GM21786 (cell line): ENCODE results near the gene CIRBP.

ENCODE experiments used
- ATAC-seq: cut with Tn5 transposase; IDR thresholded peaks from one replicate; pipeline ENCODE4 v1.9.1; 2021; ENCODE audit not compliant: unreplicated experiment

CIRBP gene

DNA sequence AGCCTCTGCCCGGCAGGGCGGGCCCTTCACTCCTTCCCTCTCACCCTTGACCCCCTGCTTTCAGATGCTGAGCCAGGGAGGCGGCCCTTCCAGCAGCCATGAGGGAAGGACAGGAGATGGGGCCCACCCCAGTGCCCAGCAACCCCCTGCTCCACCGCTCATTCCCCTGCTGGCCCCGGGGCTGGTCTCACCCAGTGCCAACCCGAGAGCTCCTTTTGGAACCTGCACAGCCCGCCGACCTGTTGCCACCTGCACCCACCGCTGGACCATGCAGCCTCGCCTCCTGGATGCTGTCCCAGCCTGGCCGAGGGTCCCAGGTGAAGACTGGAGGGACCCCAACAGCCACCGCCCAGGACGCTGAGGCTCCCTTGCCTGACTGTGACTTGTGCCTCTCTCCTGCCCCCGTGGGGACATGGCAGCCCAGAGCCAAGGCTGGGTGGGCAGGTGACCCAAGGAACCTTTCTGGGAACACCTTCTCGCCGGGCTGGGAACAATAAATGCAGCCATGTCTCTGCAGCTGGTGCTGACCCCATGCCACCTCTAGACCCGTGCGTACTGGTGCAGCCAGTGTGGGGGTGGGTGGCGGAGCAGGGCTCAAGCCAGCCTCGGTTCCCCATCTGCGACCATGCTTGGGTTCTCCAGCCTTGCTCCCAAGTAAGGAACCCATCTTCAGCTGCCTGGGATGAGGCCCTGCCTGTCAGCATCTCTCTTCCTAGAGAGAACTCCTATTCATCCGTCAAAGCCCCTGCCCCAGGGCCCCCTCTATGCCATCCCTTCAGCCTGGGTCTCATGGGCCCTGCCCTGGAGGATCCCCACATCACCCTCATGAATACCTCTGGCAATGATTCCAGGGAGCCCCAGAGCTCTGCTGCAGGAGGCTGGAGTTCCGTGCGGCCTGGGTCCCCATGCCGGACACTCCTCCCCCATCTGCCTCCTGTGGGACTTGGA, 9.9 kb downstream of the CIRBP start:
- no peak for ATAC-seq

DNA sequence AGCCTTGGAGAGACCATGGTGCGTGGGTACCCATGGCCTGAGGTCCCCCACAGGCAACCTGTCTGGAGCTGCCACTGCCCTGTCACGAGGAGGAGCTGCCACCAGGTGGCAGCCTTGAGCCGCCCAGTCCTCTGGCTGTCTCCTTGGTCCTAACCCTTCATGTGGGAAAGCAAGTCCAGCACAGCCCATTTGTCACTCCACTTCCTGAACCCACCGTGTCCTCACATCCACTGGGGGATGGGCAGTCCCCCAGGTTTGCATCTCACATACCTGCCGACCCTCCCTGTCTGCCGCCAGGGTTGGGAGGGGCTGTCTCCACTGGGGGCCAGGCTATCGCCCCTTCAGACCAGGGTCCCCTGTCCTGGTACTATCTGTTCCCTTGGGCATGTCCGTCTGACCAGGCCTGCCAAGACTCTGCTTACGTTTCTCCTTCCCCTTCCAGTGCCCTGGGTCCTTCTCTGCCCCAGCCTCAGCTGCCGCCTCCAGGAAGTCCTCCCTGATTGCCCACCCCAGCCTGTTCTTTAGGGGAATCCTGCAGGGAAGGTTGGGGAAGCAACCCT, 10.7 kb downstream of the CIRBP start:
- ATAC-seq: no peak

DNA sequence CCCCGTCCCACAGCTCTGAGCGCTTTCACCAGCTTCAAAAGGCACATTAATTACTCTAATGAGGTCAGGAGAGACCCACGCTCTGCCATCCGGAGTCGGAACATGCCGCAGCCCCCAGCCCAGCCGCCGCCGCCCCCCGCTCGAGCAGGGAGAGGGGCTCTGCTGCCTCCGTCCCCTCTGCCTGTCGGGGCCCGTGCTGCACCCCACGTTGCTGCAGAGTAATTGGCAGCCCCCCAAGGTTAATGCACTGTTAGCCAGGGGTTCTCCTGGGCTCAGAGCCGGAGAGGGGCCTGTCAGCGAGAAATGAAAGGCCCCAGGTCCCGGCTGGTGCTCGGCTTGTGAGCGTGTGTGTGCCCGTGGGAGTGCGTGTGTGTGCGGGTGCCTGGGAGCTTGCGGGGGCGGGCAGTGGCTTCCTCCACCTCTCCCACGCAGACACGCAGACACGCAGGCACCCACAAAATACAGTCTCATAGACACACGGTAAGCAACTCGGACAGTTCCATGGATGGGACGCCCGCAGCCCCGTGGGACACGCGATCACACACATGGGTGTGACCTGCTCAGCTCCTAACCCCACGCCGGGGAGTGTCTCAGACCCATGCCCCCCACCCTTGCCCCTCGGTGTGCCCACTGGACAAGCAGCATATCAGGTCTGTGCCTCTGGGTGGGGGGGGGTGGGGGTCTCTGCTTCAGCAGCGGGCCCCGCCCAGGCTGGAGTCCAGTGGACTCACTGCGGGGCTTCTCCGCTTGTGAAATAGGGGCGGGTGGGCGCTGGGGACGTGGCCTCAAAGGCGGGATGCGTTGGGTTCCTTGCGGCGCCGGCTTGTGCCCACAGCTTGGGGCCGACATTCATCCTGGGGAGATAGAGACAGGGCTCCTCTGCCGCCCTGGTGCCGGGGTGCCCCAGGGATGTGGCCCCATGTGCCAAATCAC, 11.8 kb downstream of the CIRBP start:
- ATAC-seq: no peak

DNA sequence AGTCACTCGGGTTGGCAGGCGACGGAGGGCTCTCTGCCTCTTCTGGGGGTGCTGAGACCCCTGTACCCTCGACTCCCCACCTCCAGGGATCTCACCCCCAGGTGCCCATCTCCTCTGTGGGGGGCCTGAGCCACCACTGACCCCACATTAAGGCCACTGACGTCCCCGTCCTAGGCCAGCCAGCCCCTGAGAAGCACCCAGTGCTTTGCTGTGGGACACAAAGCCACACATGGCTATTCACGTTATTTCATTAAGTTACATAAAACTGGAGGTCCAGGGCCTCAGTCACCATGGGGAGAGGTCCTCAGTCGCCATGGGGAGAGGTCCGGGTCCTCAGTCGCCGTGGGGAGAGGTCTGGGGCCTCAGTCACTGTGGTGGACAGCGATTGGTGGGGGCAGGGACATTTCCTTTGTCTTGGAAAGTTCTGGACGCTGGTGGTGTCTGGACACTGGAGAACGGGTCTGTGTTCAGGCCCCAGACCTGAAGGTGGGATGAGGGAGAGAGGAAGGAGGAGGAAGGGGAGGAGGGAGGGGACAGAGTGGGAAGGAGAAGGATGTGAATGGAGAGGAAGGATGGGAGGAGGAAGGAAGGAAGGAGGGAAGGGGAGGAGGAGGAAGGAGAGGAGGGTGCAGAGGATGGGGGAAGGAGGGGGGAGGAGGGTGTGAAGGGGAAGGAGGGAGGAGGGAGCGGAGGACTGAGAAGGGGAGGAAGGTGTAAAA, 12.6 kb downstream of the CIRBP start:
- no peak for ATAC-seq

DNA sequence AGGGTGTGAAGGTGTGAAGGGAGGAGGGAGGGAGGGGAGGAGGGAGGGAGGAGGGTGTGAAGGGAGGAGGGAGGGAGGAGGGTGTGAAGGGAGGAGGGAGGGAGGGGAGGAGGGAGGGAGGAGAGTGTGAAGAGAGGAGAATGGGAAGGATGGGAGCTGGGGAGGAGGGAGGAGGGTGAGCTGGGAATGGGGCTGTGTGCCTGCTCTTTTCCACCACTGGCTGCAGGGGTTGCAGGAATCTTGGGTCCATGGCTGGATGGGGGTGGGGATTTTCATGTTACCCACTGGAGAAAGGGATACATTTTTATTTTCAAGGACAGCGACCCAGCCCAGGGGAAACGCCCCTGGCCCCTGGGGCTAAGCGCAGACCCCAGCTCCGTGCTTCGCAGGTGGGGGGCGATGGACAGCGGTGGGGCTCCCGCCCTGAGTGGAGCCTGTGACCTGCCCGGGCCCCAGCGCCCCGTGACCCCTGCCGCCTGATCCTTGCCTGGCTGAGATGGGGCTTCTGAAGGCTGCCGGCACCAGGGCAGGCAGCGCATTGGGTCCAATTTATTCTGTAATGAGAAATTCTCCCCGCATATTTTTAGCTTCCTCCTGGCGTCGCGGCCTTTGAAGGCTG, 13.6 kb downstream of the CIRBP start:
- no peak for ATAC-seq

DNA sequence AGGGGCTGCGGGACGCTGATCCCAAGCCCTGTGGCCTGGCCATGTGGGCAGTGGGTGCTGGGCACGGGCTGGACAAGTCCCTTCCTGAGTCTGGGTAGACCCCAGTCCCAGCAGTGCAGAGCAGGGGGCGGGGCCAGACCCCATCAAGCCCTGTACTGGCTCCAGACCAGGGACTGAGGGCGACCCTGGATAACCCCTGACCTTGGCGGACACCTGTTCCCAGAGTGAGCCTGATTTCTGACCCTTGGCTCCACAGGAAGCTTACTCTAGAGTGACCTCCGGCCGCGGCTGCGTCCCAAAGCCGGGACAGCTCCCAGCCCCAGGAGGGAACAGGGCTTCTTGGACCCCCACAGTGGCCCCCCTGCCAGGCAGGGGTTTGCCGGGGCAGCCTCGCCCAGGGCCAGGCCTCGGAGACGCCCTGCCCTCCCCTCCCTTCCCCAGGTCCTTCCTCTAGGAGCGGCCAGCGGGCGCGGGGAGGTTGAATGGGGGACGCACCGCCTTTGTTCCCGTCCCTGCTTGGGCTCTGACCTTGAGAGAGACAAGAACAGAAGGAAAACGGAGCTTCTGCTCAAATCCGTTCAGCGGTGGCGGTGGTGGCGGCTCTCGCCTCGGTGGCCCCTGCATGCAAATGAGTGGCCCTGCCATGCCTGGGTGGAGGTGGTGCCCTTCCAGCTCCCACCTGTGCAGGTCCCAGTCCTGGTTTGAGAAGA, 14.2 kb downstream of the CIRBP start:
- no peak for ATAC-seq

DNA sequence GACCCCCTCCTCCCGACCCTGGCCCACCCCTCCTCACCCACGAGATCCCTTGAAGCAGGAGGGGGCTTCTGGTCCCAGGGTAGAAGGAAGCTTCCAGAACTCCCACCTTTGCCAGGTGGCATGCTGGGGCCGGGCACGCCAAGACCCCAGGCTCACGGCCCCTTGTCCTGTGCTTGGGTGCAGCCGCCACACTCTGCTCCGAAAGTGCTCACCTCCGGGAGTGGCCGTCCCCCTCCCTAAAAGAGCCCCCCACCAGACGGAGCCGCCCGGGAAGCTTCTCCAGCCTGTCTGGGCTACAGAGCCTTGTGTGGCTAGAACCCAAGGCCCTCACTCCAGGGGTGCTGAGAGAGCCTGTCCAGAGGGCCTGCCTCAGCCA, 14.8 kb downstream of the CIRBP start:
- no peak for ATAC-seq

DNA sequence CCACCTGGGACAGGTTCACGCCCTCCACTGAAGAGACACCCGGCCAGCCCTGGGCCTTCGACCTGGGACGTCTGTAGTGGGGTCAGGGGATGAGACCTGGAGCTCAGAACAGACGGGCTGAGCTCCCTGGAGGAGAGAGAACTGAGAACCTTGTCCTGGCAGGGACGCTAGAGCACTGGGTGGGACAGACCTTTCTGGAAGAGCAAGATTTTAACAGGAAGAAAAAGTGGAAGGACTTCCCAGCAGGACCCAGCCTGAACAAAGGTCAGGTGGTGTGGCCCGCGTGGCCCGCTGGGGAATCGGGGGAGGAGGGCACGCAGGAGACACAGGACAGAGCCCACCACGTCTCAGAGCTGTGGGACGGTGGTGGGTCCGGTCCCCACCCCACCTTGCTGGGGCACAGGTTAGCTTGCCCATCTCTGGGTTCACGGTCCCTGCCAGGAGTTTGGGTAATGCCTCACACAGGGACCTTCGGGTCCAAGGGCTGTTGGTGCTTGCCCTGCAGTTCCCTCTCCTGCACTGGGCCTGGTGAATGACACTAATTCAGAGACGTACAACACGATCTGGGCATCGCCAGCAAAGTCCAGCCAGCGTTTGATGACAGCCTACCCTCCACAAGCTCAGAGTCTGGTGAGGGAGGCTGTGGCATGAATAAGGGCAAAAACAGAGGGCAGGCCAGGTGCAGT, 15.3 kb downstream of the CIRBP start:
- ATAC-seq: no peak

DNA sequence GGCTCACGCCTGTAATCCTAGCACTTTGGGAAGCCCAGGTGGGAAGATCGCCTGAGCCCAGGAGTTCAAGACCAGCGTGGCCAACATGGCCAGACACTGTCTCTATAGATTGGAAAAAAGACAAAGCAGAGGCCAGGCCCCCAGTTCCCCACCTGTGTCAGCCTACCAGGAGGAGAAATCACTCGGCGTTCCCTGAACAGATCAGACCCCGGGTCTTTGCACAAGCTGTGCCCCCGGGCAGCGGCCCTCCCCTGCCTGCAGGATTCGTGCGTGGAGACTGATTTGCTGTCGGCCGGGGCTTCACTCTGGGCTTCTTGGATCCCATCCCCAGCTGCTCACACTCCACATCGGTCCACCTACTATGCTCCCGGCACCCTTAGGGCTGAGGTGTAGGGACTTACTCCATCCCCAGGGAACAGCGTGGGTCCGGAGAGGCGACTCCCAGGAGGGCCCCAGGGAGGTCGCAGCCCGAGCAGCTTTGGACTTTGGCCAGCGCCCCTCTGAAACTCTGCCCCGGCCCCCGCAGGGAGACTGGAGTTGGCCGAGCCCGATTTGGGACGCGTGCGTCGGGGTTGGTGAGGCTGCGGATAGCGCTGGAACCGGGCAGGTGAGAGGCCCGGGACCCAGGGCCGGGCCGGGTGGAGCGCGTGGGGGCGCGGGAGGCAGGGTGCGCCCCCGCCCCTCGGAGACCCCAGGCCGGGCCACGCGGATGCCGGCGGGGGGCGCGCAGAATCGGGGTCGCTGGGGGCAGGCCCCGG, 16.0 kb downstream of the CIRBP start:
- no peak for ATAC-seq

DNA sequence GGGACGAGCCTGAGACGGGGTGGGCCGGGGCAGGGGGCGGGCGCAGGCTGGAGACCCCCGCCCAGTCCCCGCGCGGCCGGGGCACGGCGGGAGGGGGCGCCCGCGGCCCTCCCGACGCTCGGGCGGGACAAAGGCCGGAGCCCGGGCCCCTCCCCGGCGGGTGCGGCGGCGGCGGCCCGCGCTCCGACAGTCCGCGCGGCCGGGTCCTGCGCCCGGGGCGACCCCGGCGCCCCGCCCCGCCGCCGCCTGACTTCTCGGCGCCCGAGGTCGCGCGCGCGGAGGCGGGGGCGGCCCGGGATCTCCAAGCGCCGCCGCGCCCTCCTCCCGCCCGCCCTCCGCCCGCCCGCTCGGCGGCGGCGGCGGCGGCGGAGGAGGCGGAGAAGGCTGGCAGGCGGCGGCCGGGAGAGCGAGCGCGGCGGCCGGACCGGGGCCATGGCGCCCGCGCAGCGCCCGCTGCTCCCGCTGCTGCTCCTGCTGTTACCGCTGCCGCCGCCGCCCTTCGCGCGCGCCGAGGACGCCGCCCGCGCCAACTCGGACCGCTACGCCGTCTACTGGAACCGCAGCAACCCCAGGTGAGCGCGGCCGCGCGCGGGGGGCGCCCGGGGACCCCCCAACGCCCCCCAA, 16.7 kb downstream of the CIRBP start, which contains the start of gene EFNA2:
TSS of gene EFNA2 (plus strand) at position 137 of the 624 bp plus-strand sequence. CDS start at position 433, 296 bp downstream.
- no peak for ATAC-seq

DNA sequence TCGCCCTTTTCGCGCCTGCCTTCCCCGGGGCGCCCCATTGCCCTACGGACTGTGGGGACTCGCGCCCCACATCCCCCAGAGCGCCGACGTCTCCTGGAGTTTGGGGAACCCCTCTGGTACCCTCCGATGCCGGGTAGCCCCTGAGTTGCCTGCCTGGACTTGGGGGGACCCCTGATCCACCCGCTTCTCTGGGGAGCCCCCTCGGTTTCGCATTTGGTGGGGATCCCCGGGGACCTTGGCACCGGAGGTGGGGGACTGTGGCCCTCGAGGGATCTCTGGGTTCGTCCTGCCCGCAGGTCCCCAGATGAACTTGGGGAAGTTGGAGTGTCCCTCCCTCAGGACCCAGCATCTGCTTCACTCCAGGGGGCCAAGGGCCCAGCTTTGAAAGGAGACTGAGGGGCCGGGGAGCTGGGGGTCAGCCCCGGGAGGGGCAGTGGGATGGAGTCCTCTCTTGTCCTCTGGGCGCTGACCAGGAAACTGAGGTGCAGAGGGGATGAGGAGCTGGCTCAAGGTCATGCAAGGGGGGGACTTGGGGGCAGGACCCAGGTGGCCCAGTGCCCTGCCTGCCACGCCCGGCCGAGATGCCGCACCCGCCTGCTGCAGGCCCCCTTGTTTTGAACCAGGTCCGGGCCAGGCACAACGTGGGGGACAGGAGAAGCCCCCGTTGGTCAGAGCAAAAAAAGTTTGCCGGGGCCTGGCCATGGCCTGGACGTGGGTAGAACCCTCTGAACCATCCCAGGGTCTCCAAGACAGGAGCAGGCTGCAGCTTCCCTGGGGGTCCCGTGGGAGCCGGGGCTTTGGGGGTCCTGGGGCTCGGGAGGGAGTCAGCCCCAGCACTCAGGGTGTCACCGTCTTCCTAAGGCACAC, 17.6 kb downstream of the CIRBP start:
- no peak for ATAC-seq

DNA sequence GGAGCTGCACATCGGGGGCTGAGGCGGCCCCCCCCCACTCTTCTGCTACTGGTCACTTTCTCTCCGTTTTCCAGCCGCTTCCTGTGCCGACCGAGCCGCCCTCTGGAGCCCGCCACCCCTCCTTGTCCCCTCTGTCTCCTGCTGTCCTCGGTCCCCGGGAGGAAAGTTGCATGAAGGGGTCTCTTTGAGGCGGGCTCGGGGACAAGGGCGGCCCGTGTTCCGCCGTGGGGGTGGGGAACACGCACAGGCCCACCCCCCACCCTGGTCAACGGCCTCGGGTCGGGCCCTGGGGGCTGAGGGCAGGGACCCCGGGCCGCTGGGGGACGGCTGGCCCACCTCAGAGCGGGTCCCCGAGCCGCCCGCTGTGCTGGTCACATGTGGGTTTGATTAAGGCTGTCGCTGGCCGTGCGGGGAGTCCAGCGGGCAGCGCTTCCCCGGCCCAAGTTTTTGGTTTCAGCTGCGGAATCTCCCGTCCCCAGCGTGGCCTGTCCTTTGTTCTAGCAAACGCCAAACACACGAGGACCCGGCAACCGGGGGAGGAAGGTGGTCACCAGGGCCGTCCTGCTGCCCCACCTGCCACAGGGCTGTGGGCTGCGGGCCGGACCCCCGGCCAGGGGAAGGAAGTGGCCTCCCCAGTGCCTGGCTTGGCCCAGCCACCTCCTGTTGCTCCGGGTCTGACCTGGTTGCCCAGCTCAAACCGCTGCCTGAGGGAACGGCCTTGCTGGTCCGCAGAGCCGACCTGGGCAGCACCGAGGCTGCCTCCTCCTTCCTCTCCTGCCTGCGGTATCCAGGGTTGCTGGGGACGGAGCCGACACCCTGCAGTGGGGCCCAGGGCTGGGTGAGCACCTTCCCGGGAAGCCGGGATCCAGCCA, 18.5 kb downstream of the CIRBP start:
- ATAC-seq: no peak

DNA sequence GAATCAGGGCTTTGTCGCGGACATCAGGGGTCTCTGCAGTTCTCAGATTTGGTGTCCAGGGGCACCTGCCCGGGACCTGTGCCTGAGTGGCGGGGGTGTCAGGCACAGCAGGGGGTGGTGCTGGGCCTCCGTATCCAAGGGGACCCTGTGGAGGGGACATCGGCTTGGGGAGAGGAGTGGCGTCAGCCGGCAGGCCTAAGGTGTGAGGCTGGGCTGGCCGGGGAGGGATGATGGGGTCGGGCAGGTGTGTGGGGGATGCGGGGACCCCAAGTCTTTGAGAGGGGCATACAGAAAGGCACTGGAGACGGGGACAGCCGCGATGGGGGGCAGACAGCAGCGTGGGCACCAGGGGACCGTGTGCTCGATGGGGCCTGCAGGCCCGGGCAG, 19.1 kb downstream of the CIRBP start:
- ATAC-seq: no peak

DNA sequence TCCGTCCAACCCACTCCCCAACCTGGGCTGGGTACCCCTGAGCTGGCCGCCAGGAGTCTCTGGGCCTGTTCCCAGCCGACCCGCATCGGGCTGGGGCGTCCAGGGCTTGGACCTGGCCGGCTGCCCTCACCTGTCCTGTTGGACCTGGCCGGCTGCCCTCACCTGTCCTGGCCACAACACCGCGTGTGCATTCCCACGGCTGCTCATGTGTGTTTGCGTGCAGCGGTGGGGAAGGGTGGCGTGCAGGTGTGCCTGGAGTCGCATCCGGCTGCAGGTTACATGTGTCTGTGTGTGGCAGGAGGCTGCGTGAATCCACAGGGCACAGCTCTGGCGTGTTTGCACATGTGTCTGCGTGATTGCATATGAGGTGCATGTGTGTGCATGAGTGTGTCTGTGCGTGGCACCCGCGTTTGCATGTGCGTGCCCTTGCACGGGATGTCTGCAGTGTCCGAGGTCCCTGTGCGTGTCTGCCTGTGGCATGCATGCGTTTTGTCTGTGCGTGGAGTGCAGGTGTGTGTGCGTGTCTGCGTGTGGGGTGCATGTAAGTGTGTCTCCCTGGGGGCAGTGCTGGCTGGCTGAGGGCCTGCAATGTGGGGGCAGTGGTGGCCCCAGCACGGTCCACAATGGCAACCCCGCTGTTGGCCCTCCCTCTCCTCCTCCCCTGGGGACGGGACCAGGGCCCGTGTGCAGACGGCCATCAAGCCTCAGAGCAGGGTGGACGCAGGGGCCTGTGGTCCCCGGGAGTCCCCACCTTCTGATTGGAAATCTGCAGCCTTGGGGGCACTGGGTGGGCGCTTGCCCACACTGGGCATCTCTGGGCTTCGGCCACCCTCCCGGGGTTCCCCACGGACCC, 19.9 kb downstream of the CIRBP start:
- ATAC-seq: no peak

DNA sequence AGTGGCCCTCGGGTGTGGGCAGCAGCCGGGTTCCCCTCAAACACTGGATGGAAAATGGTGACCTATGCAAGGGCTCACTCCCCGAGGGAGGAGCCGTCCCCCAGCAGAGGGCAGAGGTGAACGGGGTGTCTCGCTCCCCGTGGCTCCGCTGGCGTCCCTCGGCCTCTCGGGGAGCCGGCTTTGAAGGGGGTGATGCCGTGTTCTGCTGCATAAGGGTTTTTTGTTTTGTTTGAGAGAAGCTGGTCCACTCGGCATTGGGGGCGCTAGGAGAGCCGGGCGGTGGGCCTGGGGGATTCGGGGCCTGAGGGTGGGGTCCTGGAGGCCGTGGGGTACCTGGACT, 20.5 kb downstream of the CIRBP start:
- no peak for ATAC-seq
